ENCODE results near the gene COPZ1.

- TF ChIP-seq HDAC2 (IDR thresholded peaks at IDR 0.05) (no peak), JUNB (CRISPR knock-in tag; conservative IDR thresholded peaks at IDR 0.05) (no peak), NCOA2 (IDR thresholded peaks at IDR 0.05; ENCODE audit: partially characterized antibody in 2 of 2) (no peak), MAX (CRISPR knock-in tag; IDR thresholded peaks at IDR 0.05) (peak; percentile 61; the same call in 1 of the 2 replicates), ZNF512 (tag; IDR thresholded peaks at IDR 0.05) (no peak), SP1 (CRISPR knock-in tag; IDR thresholded peaks at IDR 0.05) (peak; percentile 37; the same call in 1 of the 2 replicates), ZBTB1 (CRISPR knock-in tag; IDR thresholded peaks at IDR 0.05; ENCODE audit: borderline replicate concordance, low read depth) (no peak), MCM3 (IDR thresholded peaks at IDR 0.05) (no peak)
Measured at GRCh38 chr12:54368709-54369596, 44.0 kb downstream of the COPZ1 start.
